ENCODE results near the gene FASN. TPM values are rescaled to one million over a fixed set of nuclear protein-coding genes. Genes with fewer than 3 reads are reported as not detected.

The FASN gene
- polyA plus RNA-seq, 2 of the 4 experiments (the other 2 are of a cell fraction), result 12.9 to 169 TPM

- WGBS (ENCODE audit: missing lambda C conversion rate), result 90% methylated on average over 28 of the region's 29 CpGs
- Histone ChIP-seq H3K9me3 (no peaks in the 10 kb centered on the region), H3K4me2 (no peak overlapping the region), H3K27ac (no peak overlapping the region), H3K4me3 (no peak overlapping the region), H3K4me1 (peaks cover 9% of the 10 kb centered on the region; the same call in 2 of the 3 replicates)
- FAIRE-seq (no peak), DNase-seq (ENCODE audit: low read depth in 1 of 2, low spot score in 1 of 2) (no peak), ATAC-seq (no peak; a peak in 1 of 6 replicates)
- POLR2A ChIA-PET, result no interaction called here
- TF ChIP-seq ELK1 (IDR thresholded peaks at IDR 0.05; ENCODE audit: low read depth, low read length), result no peak
- TF ChIP-seq JUN (IDR thresholded peaks at IDR 0.05), result peak in 1 of 2 experiments; percentile 18; a peak in 1 of 5 replicates
- peak; percentile 45 for TF ChIP-seq MAFK (IDR thresholded peaks at IDR 0.05; ENCODE audit: partially characterized antibody)
- TF ChIP-seq MAX (IDR thresholded peaks at IDR 0.05), result 0 out of 2 replicates have a peak, but pooled peaks have one; percentile 1
- CTCF ChIA-PET, result interaction anchor here (0.8 to 21.7 kb wide), 6 partner anchors 9 to 97 kb away, joined by 3 to 191 read pairs (median 14); partner anchors contain the start of genes DCXR, DUS1L and RAC3
These were observed 41.1 kb downstream of the FASN start for GRCh38 chr17:82056729-82057621.

GRCh38 chr17:82055965-82056728, 41.9 kb downstream of the FASN start:
- POLR2A ChIA-PET, result interaction anchor here (1.0 kb wide), 1 partner anchor 19 kb away, joined by 4 read pairs; the partner anchor contains the start of gene DCXR
- 91% methylated on average over 24 of the region's 28 CpGs for WGBS (ENCODE audit: missing lambda C conversion rate)
- DNase-seq (ENCODE audit: low read depth in 1 of 2, low spot score in 1 of 2), result no peak

GRCh38 chr17:82055023-82055964, 42.7 kb downstream of the FASN start:
- ChIA-PET POLR2A (interaction anchor here (1.0 kb wide), 1 partner anchor 18 kb away, joined by 4 read pairs; the partner anchor contains the start of gene DCXR), CTCF (interaction anchor here (1.2 to 21.7 kb wide), 5 partner anchors 10 to 99 kb away, joined by 3 to 191 read pairs (median 24); partner anchors contain the start of genes DCXR, DUS1L and RAC3)
- WGBS (ENCODE audit: missing lambda C conversion rate), result 93% methylated on average over 20 of the region's 26 CpGs
- no peak for TF ChIP-seq CBX8 (IDR thresholded peaks at IDR 0.05)
- no peak for TF ChIP-seq FOSL2 (IDR thresholded peaks at IDR 0.05)
- TF ChIP-seq FOSL2 (CRISPR knock-in tag; IDR thresholded peaks at IDR 0.05), result no peak
- no peak for TF ChIP-seq FOSB (CRISPR knock-in tag; IDR thresholded peaks at IDR 0.05)
- TF ChIP-seq REST (IDR thresholded peaks at IDR 0.05), result no peak
- no peak for TF ChIP-seq CTCF (IDR thresholded peaks at IDR 0.05)
- no peak for TF ChIP-seq GATA3 (IDR thresholded peaks at IDR 0.05; ENCODE audit: borderline replicate concordance)
- TF ChIP-seq JUNB (IDR thresholded peaks at IDR 0.05), result no peak
- FAIRE-seq (no peak), ATAC-seq (no peak), DNase-seq (ENCODE audit: low read depth in 1 of 2, low spot score in 1 of 2) (no peak)
- Histone ChIP-seq H3K27ac (no peak overlapping the region), H3K4me2 (no peak overlapping the region), H3K4me3 (no peak overlapping the region), H3K9me3 (no peaks in the 10 kb centered on the region), H3K4me1 (peaks cover 16% of the 10 kb centered on the region; the same call in 2 of the 3 replicates)

More at GRCh38 chr17:82055965-82056728, 41.9 kb downstream of the FASN start:
- Histone ChIP-seq H3K27ac (no peak overlapping the region), H3K4me2 (no peak overlapping the region), H3K4me3 (no peak overlapping the region), H3K4me1 (peaks cover 9% of the 10 kb centered on the region; the same call in 2 of the 3 replicates), H3K9me3 (no peaks in the 10 kb centered on the region)
- ATAC-seq, result no peak
- FAIRE-seq, result no peak
- CTCF ChIA-PET, result interaction anchor here (0.8 to 21.7 kb wide), 7 partner anchors 9 to 98 kb away, joined by 3 to 191 read pairs (median 6); partner anchors contain the start of genes DCXR, DUS1L and RAC3
- peak in 1 of 2 experiments; percentile 13; a peak in 1 of 5 replicates for TF ChIP-seq JUN (IDR thresholded peaks at IDR 0.05)
- TF ChIP-seq CHD2 (IDR thresholded peaks at IDR 0.05; ENCODE audit: low read length, partially characterized antibody), result no peak

Measured in A549 (cell line).